H1 (cell line): ENCODE data around the gene ZNF3.

ENCODE experiments used
- ATF3 ChIP-seq: IDR thresholded peaks from 2 replicates; pipeline ENCODE4 v1.6.1; 2011; ENCODE audit warnings: low read depth, mild to moderate bottlenecking, low read length; ENCODE audit not compliant: insufficient read depth
- CEBPB ChIP-seq: IDR thresholded peaks from 2 replicates; pipeline ENCODE4 v1.6.1; 2012; ENCODE audit warnings: low read depth, low read length
- CTCF ChIP-seq, 3 experiments: IDR thresholded peaks; 1 replicate in 2 of 3; 2 replicates in 1 of 3; pipeline versions ENCODE4 v1.5.1 to v1.6.1; 2011; ENCODE audit warnings: low read length in 3 of 3, mild to moderate bottlenecking in 3 of 3, inconsistent platforms in 2 of 3, low read depth in 1 of 3, moderate library complexity in 1 of 3; ENCODE audit not compliant: insufficient read depth in 1 of 3; ENCODE audit errors: control extremely low read depth in 1 of 3
- EZH2 ChIP-seq: fragments of 200-600 bp; sonication (generic); IDR thresholded peaks from 2 replicates; pipeline ENCODE4 v1.7.1; 2012; ENCODE audit warnings: low read depth, mild to moderate bottlenecking, moderate library complexity, low read length, inconsistent platforms; ENCODE audit not compliant: severe bottlenecking
- MAFK ChIP-seq: IDR thresholded peaks from 2 replicates; pipeline ENCODE4 v1.6.1; 2012; ENCODE audit warnings: low read depth, mild to moderate bottlenecking, improper control_type of control experiment, low read length
- POLR2A ChIP-seq, 2 experiments: IDR thresholded peaks; 1 replicate in 1 of 2; 2 replicates in 1 of 2; pipeline ENCODE4 v1.6.1; 2011; ENCODE audit warnings: low read depth in 2 of 2, low read length in 2 of 2, mild to moderate bottlenecking in 2 of 2; ENCODE audit errors: control extremely low read depth in 1 of 2
- RNF2 ChIP-seq: fragments of 200-900, 300-1000 bp; sonication (generic); IDR thresholded peaks from 2 replicates; pipeline ENCODE4 v1.7.1; 2016; ENCODE audit warnings: borderline replicate concordance, low read depth, mild to moderate bottlenecking, antibody characterized with exemption, low read length; ENCODE audit not compliant: poor library complexity, severe bottlenecking; ENCODE audit errors: missing control alignments
- TBP ChIP-seq: IDR thresholded peaks from 2 replicates; pipeline ENCODE4 v1.6.1; 2011; ENCODE audit warnings: low read depth, low read length, improper control_type of control experiment
- YY1 ChIP-seq: IDR thresholded peaks from 2 replicates; pipeline ENCODE4 v1.6.1; 2011; ENCODE audit warnings: low read depth, mild to moderate bottlenecking, low read length
- TF ChIP-seq, protein P1 (sequence below): IDR thresholded peaks from 2 replicates; pipeline ENCODE4 v1.6.1; 2012; ENCODE audit warnings: inconsistent platforms

DNA sequence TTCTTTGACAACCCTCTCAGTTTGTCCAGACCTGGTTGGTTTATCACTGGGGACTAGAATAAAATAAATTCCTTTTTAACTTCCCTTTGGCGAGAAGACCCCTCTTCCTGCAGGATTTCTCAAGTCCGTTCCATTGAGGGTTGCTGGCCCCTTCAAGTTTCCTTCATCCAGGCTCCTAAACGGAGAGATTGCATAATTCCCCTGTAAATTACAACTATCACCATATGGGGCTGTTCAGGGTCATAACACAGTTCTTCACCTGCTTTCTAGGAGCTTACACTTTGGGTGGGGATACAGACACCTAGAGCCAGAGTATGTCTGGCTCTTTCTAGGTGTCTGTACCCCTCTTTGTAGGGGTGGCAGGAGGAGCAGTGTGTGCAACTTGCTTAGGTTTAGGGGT lies 4.0 kb upstream of the ZNF3 start:
- TF ChIP-seq CTCF (IDR thresholded peaks at IDR 0.05; ENCODE audit: control extremely low read depth in 1 of 3, insufficient read depth in 1 of 3, low read depth in 1 of 3, low read length in 3 of 3), result no peak
- no peak for TF ChIP-seq YY1
- no peak for TF ChIP-seq MAFK
- no peak for TF ChIP-seq EZH2
- TF ChIP-seq, protein P1, sequence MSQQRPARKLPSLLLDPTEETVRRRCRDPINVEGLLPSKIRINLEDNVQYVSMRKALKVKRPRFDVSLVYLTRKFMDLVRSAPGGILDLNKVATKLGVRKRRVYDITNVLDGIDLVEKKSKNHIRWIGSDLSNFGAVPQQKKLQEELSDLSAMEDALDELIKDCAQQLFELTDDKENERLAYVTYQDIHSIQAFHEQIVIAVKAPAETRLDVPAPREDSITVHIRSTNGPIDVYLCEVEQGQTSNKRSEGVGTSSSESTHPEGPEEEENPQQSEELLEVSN, result no peak
- TF ChIP-seq CEBPB, result no peak
- no peak for TF ChIP-seq ATF3
- TF ChIP-seq POLR2A (IDR thresholded peaks at IDR 0.05; ENCODE audit: control extremely low read depth in 1 of 2, low read depth in 2 of 2, low read length in 2 of 2), result no peak
- no peak for TF ChIP-seq RNF2
- TF ChIP-seq TBP, result no peak
